ENCODE results near the gene PRG3. TPM values are rescaled to one million over a fixed set of nuclear protein-coding genes. Genes with fewer than 3 reads are reported as not detected.

Gene PRG3
- total RNA-seq, 1 experiment from 2014 or later = not detected

DNA sequence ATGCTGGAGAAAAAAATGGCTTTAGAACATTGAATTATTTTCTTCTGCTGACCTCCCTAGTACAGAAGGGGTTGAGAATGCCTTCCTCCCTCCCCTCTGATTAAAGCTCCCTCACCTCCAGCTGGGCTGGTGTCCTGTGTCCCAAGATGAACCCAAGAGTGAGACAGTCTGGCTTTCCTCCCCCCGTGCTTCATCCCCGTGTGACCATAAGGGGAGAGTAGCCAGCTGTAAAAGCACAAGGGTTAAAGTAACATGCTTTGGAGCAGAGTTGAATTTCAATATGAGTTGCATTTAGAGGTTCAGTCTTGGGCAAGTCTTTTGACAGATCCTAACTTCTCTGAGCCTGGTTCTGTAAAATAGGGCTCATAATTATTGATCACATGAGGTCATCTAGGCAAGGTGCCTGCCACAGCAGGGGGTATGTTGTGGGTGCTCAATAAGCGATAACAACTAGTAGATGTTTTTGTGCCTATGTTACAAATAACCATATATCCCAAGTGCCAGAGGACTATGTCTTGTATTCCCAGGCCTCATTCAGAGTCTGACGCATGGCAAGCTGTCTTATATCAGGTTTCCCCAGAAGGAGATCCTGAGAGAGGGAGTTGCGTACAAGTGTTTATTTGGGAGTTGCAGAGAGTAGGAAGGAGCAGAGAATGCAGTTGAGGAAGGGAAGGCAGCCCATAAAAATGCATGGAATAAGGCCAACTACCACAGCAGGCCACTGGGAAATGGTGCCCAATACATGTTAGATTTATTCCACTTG, 5.4 kb upstream of the PRG3 start (continued):
- TF ChIP-seq FOSL1 (IDR thresholded peaks at IDR 0.05; ENCODE audit: low read depth) (no peak), JUND (IDR thresholded peaks at IDR 0.05) (no peak)

DNA sequence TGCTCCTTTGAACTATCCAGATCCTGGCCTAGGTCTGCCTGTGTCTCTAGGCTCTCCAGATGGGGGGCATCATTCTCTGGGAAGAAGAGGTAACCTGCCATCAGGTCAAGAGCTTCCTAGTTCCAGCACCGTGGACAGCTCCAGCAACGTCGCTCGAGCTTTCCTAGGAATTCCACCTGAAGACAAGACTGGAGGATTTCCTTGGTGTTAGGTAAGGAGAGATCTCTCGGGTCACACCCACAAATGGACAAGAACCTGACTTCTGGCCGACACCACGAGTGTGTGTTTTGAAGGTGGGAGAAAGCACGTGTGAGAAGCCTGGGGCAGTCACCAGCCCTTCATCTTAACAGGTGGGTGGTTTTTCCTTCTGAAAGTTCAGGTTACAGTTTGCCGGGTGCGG, 1.2 kb downstream of the PRG3 start:
- no peak overlapping the region for H3K4me2 ChIP-seq (ENCODE audit: low read length)
- H3K9me3 ChIP-seq (ENCODE audit: control insufficient read depth in 1 of 2, insufficient read depth in 1 of 2, low read depth in 1 of 2, low read length in 2 of 2) = no peaks in the 10 kb centered on the region
- H3K79me2 ChIP-seq (ENCODE audit: insufficient read depth, low read length) = no peaks in the 10 kb centered on the region
- no peak for ATAC-seq
- H3K36me3 ChIP-seq (ENCODE audit: control insufficient read depth in 1 of 2, insufficient read depth in 2 of 2, low read length in 2 of 2) = no peaks in the 10 kb centered on the region
- no peak overlapping the region for H3K9ac ChIP-seq (ENCODE audit: low read length)
- no TSS peak for BruUV-seq (replicated peaks)
- no peak for DNase-seq (ENCODE audit: low read depth, low spot score)
- no peak overlapping the region for H3K27ac ChIP-seq (ENCODE audit: low read depth, low read length)
- RAD21 ChIA-PET (ENCODE audit: low non-redundant PET in 1 of 2, low total read pairs in 2 of 2, uncharacterized antibody in 2 of 2, unreplicated experiment in 2 of 2) = no interaction called here
- no peak overlapping the region for H2AFZ ChIP-seq (ENCODE audit: low read depth, low read length, poor library complexity, severe bottlenecking)
- H3K9me2 ChIP-seq (ENCODE audit: insufficient read depth) = no peaks in the 10 kb centered on the region
- CTCF ChIA-PET = interaction anchor here (0.6 kb wide), 1 partner anchor 26 kb away, joined by 3 read pairs; no protein-coding TSS in a partner anchor
- TF ChIP-seq, protein P1, sequence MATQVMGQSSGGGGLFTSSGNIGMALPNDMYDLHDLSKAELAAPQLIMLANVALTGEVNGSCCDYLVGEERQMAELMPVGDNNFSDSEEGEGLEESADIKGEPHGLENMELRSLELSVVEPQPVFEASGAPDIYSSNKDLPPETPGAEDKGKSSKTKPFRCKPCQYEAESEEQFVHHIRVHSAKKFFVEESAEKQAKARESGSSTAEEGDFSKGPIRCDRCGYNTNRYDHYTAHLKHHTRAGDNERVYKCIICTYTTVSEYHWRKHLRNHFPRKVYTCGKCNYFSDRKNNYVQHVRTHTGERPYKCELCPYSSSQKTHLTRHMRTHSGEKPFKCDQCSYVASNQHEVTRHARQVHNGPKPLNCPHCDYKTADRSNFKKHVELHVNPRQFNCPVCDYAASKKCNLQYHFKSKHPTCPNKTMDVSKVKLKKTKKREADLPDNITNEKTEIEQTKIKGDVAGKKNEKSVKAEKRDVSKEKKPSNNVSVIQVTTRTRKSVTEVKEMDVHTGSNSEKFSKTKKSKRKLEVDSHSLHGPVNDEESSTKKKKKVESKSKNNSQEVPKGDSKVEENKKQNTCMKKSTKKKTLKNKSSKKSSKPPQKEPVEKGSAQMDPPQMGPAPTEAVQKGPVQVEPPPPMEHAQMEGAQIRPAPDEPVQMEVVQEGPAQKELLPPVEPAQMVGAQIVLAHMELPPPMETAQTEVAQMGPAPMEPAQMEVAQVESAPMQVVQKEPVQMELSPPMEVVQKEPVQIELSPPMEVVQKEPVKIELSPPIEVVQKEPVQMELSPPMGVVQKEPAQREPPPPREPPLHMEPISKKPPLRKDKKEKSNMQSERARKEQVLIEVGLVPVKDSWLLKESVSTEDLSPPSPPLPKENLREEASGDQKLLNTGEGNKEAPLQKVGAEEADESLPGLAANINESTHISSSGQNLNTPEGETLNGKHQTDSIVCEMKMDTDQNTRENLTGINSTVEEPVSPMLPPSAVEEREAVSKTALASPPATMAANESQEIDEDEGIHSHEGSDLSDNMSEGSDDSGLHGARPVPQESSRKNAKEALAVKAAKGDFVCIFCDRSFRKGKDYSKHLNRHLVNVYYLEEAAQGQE (IDR thresholded peaks at IDR 0.05; ENCODE audit: low read depth) = peak; percentile 85
- no peak for TF ChIP-seq ELF1 (IDR thresholded peaks at IDR 0.05; ENCODE audit: borderline replicate concordance, low read depth)
- H3K27me3 ChIP-seq (ENCODE audit: insufficient read depth, low read length) = peaks cover 27% of the 10 kb centered on the region
- no peaks in the 10 kb centered on the region for H3K4me1 ChIP-seq (ENCODE audit: control insufficient read depth in 1 of 2, insufficient read depth in 2 of 2, low read length in 2 of 2)
- intact Hi-C loops (cut with micrococcal nuclease) = no loop called here
- no peaks in the 10 kb centered on the region for H4K20me1 ChIP-seq (ENCODE audit: insufficient read depth)
- POLR2A ChIA-PET = no interaction called here
- H3K4me3 ChIP-seq (replicated peaks in 1 of 2; ENCODE audit: low read depth in 1 of 2, low read length in 2 of 2) = no peak overlapping the region
